Breast epithelium (tissue), 3 donors: ENCODE measurements around the gene MBP.

ENCODE experiments used
- CTCF ChIP-seq, 3 donors: fragments of 450-650 bp; IDR thresholded peaks; one replicate each; pipeline ENCODE4 v1.5.1; 2016 to 2017; ENCODE audit warnings: antibody characterized with exemption in 3 of 3, mild to moderate bottlenecking in 3 of 3, moderate library complexity in 3 of 3
- POLR2AphosphoS5 ChIP-seq, 3 donors: sonication (generic); formaldehyde crosslinking; IDR thresholded peaks; one replicate each; pipeline ENCODE4 v1.6.1; 2017; ENCODE audit warnings: antibody characterized with exemption in 3 of 3

GRCh38 chr18:77078690-77079070, 53.9 kb downstream of the MBP start:
- TF ChIP-seq CTCF (IDR thresholded peaks at IDR 0.05) (no peak), POLR2AphosphoS5 (IDR thresholded peaks at IDR 0.05) (no peak)
